ENCODE measurements around the gene ATF7. TPM values are rescaled to one million over a fixed set of nuclear protein-coding genes. Genes with fewer than 3 reads are reported as not detected.

Gene ATF7
- total RNA-seq, 3 donors from 2014 or later = 31.4 to 34.1 (median 33.4) TPM

DNA sequence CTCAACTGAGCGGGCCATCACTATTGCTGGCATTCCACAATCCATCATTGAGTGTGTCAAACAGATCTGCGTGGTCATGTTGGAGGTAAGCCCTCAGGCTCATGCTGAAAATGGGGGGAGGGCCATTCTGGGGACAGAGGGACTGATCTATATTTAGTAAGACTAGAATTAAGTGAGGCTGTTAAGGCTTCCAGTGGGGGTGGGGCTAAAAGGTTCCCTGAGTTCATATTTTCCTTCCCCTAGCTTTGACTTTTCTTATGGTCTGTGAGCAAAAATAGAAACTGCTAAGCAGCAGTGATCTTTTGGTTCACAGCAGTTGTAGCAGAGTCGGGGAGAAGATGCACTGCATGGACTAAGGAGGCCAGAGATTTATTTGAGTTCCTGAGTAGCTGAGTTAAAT is 165.1 kb downstream of the ATF7 start:
- TF ChIP-seq POLR2A (IDR thresholded peaks at IDR 0.05) (no peak), POLR2AphosphoS5 (IDR thresholded peaks at IDR 0.05) (no peak)
- TF ChIP-seq, protein P1, sequence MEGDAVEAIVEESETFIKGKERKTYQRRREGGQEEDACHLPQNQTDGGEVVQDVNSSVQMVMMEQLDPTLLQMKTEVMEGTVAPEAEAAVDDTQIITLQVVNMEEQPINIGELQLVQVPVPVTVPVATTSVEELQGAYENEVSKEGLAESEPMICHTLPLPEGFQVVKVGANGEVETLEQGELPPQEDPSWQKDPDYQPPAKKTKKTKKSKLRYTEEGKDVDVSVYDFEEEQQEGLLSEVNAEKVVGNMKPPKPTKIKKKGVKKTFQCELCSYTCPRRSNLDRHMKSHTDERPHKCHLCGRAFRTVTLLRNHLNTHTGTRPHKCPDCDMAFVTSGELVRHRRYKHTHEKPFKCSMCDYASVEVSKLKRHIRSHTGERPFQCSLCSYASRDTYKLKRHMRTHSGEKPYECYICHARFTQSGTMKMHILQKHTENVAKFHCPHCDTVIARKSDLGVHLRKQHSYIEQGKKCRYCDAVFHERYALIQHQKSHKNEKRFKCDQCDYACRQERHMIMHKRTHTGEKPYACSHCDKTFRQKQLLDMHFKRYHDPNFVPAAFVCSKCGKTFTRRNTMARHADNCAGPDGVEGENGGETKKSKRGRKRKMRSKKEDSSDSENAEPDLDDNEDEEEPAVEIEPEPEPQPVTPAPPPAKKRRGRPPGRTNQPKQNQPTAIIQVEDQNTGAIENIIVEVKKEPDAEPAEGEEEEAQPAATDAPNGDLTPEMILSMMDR (IDR thresholded peaks at IDR 0.05) = no peak
- Histone ChIP-seq H3K9me3 (no peaks in the 10 kb centered on the region), H3K27ac (peak overlapping the region; percentile 8), H3K27me3 (no peaks in the 10 kb centered on the region), H3K4me3 (no peak overlapping the region), H3K4me1 (no peaks in the 10 kb centered on the region), H3K36me3 (peaks cover 23% of the 10 kb centered on the region)
- intact Hi-C loops (cut with DNase I; ENCODE audit: low total_unique reads) = no loop called here
- DNase-seq (ENCODE audit: low spot score in 2 of 2) = no peak

DNA sequence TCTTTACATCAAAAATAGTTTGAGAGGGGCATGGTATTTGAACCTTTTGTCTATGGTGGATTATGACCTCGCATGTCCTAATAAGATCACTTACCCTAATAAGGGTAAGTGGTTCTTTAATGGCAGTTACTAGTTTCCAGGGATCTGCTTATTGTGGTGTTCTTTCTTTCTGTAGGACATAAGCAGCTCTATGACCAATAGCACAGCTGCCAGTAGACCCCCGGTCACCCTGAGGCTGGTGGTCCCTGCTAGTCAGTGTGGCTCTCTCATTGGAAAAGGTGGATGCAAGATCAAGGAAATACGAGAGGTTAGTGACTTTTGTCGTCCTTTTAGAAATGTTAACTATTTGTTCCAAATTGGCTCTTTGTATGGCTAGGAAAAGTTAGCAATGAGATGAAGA is 167.1 kb downstream of the ATF7 start:
- H3K4me1 ChIP-seq = peaks cover 0 to 1% of the 10 kb centered on the region in 2 donors
- H3K4me3 ChIP-seq = no peak overlapping the region
- H3K27ac ChIP-seq = no peak overlapping the region
- TF ChIP-seq, protein P1 (IDR thresholded peaks at IDR 0.05) = no peak
- TF ChIP-seq POLR2A (IDR thresholded peaks at IDR 0.05) (no peak), POLR2AphosphoS5 (IDR thresholded peaks at IDR 0.05) (no peak)
- DNase-seq (ENCODE audit: low spot score in 2 of 2) = no peak
- intact Hi-C loops (cut with DNase I; ENCODE audit: low total_unique reads) = no loop called here
- H3K27me3 ChIP-seq = no peaks in the 10 kb centered on the region
- peaks cover 23% of the 10 kb centered on the region for H3K36me3 ChIP-seq
- H3K9me3 ChIP-seq = no peaks in the 10 kb centered on the region

Other genes with a start within 250 kb of the ATF7 start
- 100 to 1,000 TPM in 1 of 3 donors, 10 to 100 TPM in 2; 84.6 to 111 (median 91.4) TPM for gene SP1, start 246.2 kb downstream of the ATF7 start, total RNA-seq
- gene AMHR2, start 202.5 kb downstream of the ATF7 start, total RNA-seq = under 1 TPM in 1 of 3 donors, not detected in 2; 0.15 TPM
- gene PRR13, start 184.6 kb downstream of the ATF7 start, total RNA-seq = 10 to 100 TPM; 57.1 to 65.1 (median 61.0) TPM
- gene PCBP2, start 174.3 kb downstream of the ATF7 start, total RNA-seq = 100 to 1,000 TPM; 512 to 722 (median 529) TPM
- gene MAP3K12, start 126.9 kb downstream of the ATF7 start, total RNA-seq = 10 to 100 TPM; 16.4 to 28.8 (median 24.6) TPM
- gene TARBP2, start 125.1 kb downstream of the ATF7 start, total RNA-seq = 10 to 100 TPM; 24.8 to 45.1 (median 37.0) TPM
- gene NPFF, start 118.9 kb downstream of the ATF7 start, total RNA-seq = under 1 TPM in 1 of 3 donors, not detected in 2; 0.98 TPM
- gene ATP5MC2, start 49.7 kb upstream of the ATF7 start, total RNA-seq = 100 to 1,000 TPM; 286 to 394 (median 306) TPM
- 100 to 1,000 TPM; 218 to 301 (median 295) TPM for gene CALCOCO1, start 101.1 kb upstream of the ATF7 start, total RNA-seq
- not detected for gene CISTR, start 125.6 kb upstream of the ATF7 start, total RNA-seq

Measured in breast epithelium (tissue), 4 donors.